SK-N-SH treated with all-trans-retinoic acid at 6 μM for 48 hours (cell line): ENCODE data around the gene ERGIC1.
A peak's percentile ranks its signal among the peaks of the same experiment; 100 is the strongest.

Source experiments
- ARNTL ChIP-seq: fragments of 450-650 bp; formaldehyde crosslinking; IDR thresholded peaks from 2 replicates; pipeline ENCODE4 v1.5.0; 2020; ENCODE audit warnings: low read depth, mild to moderate bottlenecking, moderate library complexity, borderline replicate concordance
- GLIS3 ChIP-seq: fragments of 250-450 bp; sonication (Bioruptor Pico); IDR thresholded peaks from 2 replicates; pipeline ENCODE4 v1.5.0; 2020; ENCODE audit warnings: mild to moderate bottlenecking, moderate library complexity
- RARB ChIP-seq: fragments of 250-450 bp; sonication (Bioruptor Pico); IDR thresholded peaks from 2 replicates; pipeline ENCODE4 v1.8.0; 2021; ENCODE audit warnings: mild to moderate bottlenecking, moderate library complexity
- ZNF565 ChIP-seq: fragments of 450-650 bp; formaldehyde crosslinking; conservative IDR thresholded peaks from 2 replicates; pipeline ENCODE4 v1.5.0; 2020; ENCODE audit warnings: low read depth, mild to moderate bottlenecking, moderate library complexity
- ZNF70 ChIP-seq: fragments of 450-650 bp; formaldehyde crosslinking; IDR thresholded peaks from 2 replicates; pipeline ENCODE4 v1.5.0; 2020; ENCODE audit warnings: mild to moderate bottlenecking, moderate library complexity
- ZNF8 ChIP-seq: fragments of 450-650 bp; formaldehyde crosslinking; IDR thresholded peaks from 2 replicates; pipeline ENCODE4 v1.5.0; 2020; ENCODE audit warnings: mild to moderate bottlenecking, moderate library complexity
- TF ChIP-seq, protein P1 (sequence below): fragments of 250-450 bp; sonication (Bioruptor Pico); IDR thresholded peaks from 2 replicates; pipeline ENCODE4 v1.5.1; 2020; ENCODE audit warnings: low read depth, mild to moderate bottlenecking, moderate library complexity
- TF ChIP-seq, protein P2 (sequence below): fragments of 250-450 bp; sonication (Bioruptor Pico); IDR thresholded peaks from 2 replicates; pipeline ENCODE4 v1.8.0; 2020; ENCODE audit warnings: mild to moderate bottlenecking, moderate library complexity, borderline replicate concordance
- TF ChIP-seq, protein P3 (sequence below): fragments of 250-450 bp; sonication (Bioruptor Pico); IDR thresholded peaks from 2 replicates; pipeline ENCODE4 v1.8.0; 2021; ENCODE audit warnings: low read depth, mild to moderate bottlenecking, moderate library complexity, borderline replicate concordance

DNA sequence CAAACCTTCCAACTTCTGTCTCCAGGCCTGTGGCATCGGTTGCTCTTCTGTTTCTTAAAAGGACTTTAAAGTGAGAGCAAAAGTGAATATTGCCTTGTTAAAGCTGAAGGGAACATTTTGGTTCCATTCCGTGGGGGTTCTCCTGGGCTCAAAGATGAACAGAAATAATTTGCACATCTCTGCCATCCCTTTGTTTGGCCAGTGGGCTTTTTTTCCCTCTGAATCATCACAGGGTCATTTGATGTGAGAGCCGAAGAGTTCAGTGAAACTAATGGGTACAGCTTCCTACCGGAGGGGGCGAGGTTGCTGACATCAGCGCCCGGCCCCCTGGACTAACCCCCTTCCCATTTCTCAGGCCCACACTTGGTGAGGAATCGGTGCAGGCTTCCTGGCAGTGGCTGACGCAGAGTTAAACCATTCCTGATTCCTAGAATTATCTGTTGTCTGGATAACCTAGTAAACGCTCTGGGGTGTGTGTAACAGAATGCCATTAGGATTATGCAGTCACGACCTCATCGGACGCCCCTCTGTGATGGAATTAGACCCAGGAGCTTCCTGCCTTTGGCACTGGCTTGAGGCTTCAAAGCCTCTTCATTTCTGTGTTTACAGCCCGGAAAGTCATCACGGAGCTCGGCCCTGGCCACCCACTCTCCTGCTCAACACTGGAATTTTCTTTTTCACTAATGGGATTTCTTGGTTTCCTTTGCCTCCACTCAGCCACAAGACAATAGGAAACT, 63.6 kb downstream of the ERGIC1 start:
- 0 out of 2 replicates have a peak, but pooled peaks have one; percentile 12 for TF ChIP-seq GLIS3 (CRISPR knock-in tag)
- TF ChIP-seq, protein P1, sequence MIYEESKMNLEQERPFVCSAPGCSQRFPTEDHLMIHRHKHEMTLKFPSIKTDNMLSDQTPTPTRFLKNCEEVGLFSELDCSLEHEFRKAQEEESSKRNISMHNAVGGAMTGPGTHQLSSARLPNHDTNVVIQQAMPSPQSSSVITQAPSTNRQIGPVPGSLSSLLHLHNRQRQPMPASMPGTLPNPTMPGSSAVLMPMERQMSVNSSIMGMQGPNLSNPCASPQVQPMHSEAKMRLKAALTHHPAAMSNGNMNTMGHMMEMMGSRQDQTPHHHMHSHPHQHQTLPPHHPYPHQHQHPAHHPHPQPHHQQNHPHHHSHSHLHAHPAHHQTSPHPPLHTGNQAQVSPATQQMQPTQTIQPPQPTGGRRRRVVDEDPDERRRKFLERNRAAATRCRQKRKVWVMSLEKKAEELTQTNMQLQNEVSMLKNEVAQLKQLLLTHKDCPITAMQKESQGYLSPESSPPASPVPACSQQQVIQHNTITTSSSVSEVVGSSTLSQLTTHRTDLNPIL (CRISPR knock-in tag) = peak; percentile 31; the same call in 1 of the 2 replicates
- TF ChIP-seq ZNF8 (CRISPR knock-in tag) = no peak
- TF ChIP-seq, protein P2, sequence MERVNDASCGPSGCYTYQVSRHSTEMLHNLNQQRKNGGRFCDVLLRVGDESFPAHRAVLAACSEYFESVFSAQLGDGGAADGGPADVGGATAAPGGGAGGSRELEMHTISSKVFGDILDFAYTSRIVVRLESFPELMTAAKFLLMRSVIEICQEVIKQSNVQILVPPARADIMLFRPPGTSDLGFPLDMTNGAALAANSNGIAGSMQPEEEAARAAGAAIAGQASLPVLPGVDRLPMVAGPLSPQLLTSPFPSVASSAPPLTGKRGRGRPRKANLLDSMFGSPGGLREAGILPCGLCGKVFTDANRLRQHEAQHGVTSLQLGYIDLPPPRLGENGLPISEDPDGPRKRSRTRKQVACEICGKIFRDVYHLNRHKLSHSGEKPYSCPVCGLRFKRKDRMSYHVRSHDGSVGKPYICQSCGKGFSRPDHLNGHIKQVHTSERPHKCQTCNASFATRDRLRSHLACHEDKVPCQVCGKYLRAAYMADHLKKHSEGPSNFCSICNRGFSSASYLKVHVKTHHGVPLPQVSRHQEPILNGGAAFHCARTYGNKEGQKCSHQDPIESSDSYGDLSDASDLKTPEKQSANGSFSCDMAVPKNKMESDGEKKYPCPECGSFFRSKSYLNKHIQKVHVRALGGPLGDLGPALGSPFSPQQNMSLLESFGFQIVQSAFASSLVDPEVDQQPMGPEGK (CRISPR knock-in tag) = peak; percentile 87; the same call in 1 of the 2 replicates
- TF ChIP-seq, protein P3, sequence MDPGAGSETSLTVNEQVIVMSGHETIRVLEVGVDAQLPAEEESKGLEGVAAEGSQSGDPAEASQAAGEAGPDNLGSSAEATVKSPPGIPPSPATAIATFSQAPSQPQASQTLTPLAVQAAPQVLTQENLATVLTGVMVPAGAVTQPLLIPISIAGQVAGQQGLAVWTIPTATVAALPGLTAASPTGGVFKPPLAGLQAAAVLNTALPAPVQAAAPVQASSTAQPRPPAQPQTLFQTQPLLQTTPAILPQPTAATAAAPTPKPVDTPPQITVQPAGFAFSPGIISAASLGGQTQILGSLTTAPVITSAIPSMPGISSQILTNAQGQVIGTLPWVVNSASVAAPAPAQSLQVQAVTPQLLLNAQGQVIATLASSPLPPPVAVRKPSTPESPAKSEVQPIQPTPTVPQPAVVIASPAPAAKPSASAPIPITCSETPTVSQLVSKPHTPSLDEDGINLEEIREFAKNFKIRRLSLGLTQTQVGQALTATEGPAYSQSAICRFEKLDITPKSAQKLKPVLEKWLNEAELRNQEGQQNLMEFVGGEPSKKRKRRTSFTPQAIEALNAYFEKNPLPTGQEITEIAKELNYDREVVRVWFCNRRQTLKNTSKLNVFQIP (CRISPR knock-in tag) = no peak
- no peak for TF ChIP-seq ZNF70
- TF ChIP-seq ARNTL (CRISPR knock-in tag) = no peak
- TF ChIP-seq RARB = no peak
- TF ChIP-seq ZNF565 = no peak
